ENCODE results near the gene DIABLO.

The DIABLO gene

DNA sequence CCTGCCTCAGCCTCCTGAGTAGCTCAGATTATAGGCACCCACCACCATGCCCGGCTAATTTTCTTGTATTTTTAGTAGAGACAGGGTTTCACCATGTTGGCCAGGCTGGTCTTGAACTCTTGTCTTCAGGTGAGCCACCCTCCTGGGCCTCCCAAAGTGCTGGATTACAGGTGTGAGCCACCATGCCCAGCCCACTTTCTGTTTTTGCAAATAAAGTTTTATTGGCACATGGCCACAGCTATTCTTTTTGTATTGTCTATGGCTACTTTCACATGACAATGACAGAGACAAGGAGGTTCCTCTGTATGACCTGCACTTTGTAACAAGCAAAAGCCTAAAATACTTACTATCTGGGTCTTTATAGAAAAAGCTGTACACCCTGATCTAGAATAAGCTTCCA is 19.7 kb upstream of the DIABLO start:
- TF ChIP-seq, protein P1, sequence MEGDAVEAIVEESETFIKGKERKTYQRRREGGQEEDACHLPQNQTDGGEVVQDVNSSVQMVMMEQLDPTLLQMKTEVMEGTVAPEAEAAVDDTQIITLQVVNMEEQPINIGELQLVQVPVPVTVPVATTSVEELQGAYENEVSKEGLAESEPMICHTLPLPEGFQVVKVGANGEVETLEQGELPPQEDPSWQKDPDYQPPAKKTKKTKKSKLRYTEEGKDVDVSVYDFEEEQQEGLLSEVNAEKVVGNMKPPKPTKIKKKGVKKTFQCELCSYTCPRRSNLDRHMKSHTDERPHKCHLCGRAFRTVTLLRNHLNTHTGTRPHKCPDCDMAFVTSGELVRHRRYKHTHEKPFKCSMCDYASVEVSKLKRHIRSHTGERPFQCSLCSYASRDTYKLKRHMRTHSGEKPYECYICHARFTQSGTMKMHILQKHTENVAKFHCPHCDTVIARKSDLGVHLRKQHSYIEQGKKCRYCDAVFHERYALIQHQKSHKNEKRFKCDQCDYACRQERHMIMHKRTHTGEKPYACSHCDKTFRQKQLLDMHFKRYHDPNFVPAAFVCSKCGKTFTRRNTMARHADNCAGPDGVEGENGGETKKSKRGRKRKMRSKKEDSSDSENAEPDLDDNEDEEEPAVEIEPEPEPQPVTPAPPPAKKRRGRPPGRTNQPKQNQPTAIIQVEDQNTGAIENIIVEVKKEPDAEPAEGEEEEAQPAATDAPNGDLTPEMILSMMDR (IDR thresholded peaks at IDR 0.05): no peak

DNA sequence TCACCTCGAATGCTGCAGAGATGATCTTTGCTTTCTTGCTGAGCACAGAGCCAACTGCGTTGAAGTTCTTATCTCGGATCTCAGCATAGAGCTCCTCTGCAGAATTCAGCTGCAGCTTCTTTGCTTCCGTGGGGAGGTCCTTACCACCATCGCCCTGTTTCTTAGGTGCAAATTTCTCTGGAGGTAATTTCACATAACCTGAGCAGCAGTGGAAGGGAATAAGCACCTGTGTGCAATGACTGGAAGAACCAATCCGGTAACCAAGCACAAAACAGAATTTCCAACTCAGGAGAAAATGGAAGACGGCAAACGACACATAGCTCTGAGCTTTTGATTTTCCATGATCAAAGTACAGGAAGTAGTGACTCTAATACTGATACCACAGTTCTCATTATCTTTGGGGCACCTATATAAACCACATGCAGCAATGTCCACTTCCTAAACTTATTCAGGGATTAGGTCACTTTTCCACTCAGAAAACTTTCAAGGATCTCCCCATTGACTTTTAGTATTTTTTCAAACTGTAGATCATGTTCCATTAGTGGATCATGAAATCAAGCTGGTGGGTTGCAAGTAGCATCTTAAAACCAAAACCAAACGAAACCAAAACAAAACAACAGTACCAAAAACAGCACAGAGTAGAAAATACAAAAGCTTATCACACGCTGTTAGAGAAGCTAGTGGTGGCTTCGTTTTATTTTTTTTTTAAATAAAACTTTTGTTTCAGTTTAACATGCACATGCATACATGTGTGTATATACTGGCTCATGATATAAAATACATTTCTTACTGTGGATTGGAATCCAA is 18.9 kb upstream of the DIABLO start:
- TF ChIP-seq, protein P1 (IDR thresholded peaks at IDR 0.05): no peak

DNA sequence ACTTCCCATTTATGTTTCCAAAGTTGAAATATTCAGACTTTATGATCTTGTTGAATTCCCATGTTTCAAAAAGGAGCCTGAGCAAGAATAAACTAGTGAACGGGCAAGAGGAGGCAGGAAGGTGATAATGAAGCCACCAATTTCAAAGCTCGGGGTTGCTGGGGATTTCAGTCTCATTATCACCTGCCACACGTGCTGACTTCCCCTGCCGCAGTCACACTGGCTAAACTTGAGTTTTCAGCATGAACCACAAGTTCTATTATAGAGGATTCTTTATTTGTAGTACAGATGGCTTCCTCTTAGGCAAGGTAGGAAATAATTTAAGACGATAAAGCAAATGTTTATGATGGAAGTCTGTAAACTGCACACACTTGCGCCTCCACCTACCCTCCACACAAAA is 18.1 kb upstream of the DIABLO start:
- TF ChIP-seq, protein P1 (IDR thresholded peaks at IDR 0.05): no peak

DNA sequence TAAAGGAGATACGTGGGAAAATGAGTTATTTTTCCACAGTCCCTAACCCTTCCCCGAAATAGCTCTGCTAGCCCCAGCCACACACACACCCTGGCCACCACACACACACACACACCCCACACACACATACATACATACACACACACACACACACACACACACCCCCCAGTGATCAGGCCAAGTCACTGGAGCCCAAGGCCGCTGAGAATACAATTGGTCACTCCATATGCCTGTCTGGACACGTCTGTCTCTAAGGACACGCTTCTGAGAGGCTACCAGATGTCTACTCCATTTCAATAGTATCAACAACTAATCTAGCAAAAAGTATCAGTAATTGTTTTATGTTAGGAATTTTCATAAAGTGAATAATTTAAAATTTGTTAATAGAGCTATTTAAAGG is 13.0 kb upstream of the DIABLO start:
- TF ChIP-seq, protein P1 (IDR thresholded peaks at IDR 0.05): no peak

DNA sequence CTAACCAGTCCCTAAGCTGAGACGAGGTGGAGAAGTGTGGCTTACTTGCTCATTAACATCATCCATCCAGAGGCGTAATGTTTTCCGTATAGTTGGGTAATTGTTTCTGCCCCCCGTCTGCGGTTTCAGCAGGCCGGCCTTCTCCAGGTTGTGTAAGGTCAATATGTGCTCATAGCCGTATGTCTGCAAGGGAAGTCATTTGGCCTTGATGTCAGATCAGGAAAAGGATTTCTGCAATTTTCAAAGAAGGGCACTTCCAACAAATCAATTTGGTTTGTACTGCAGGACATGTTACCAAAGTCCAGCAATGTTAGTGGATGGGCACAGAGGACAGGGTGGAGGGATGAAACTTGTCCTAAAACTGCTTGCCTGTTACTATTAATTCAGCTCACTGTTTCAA is 9.9 kb upstream of the DIABLO start:
- TF ChIP-seq, protein P1 (IDR thresholded peaks at IDR 0.05): no peak

DNA sequence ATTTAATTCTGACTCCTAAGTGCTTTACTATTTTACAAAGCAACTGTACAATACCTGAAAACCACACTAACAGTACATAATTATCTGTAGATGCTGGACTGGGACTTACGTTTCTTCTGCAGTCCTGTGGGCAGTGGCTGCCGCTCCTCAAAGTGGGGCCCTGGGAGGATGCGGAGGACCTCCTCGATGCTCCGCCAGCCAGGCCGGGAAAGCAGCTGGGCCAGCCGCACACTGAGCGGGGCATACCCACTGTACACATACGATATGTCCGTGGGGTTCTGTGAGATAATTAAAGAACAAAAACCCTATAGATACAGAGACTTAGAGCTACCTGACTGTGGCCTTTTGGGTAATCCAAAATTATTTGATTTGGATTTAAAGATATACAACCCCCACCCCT is 6.8 kb upstream of the DIABLO start:
- TF ChIP-seq, protein P1 (IDR thresholded peaks at IDR 0.05): no peak

DNA sequence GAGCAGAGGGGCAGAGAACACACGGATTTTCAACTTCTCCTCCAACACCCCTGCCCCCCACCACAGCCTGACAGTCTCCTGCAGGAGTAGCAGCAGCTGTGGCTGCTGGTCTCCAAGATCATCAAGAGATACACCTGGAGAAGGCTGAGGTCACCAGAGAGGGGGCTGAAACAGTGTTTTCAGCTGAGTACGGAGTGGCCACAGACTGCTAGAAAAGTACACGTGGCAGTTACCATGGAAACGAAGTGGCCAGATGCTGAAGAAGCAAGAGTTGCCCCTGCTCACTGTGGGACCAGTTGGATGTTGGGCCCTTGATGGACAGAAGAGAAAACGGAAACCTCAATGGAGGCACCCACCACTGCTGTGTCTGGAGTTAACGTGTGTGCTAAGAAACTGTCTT is 4.9 kb upstream of the DIABLO start:
- TF ChIP-seq, protein P1 (IDR thresholded peaks at IDR 0.05): no peak

DNA sequence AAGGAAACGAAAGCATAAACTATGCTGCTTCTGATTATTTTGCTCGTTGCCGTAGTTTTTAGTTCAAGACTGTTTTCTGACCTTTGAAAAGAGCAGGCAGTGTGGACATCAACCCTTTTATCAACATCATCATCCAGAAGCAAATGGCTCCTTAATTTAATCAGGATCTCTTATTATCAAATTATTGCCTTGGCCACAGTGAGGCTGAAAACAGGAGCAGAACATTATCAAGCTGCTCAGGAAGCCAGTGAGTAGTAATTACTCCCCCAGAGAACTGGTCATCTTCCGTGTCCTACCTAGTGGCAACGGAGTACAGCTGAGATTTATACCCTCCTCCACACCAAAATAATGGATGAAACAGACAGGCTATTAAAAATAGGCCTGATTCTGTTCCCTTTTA is 2.2 kb upstream of the DIABLO start:
- TF ChIP-seq, protein P1 (IDR thresholded peaks at IDR 0.05): no peak
